IMR-90 (cell line): ENCODE data around the gene CAPS2. TPM values are rescaled to one million over a fixed set of nuclear protein-coding genes. Genes with fewer than 3 reads are reported as not detected.

Source experiments
- polyA plus RNA-seq, 3 experiments: library from polyadenylated mRNA; depleted of rRNA; stranded (reverse); fragments of >200 nt; gene quantifications; 2 replicates each; pipeline ENCODE4 v1.2.3, GENCODE V29; 2012; ENCODE audit warnings: low replicate concordance in 1 of 3
- total RNA-seq: library from RNA; depleted of rRNA; stranded (reverse); fragments of >200 nt; gene quantifications from 2 replicates; pipeline ENCODE4 v1.2.3, GENCODE V29; 2012; rRNA removed

The CAPS2 gene
- total and polyA plus RNA-seq, 2 of the 4 experiments (the other 2 are of a cell fraction) = 1.2 to 2.7 TPM

Other genes starting within 250 kb of the CAPS2 start
- gene KCNC2, start 120.5 kb downstream of the CAPS2 start, total RNA-seq = not detected in 2 replicates
- not detected in 2 replicates for gene KCNC2, start 120.5 kb downstream of the CAPS2 start, polyA plus RNA-seq (2012; rRNA removed)
- gene GLIPR1L1, start 4.3 kb upstream of the CAPS2 start, total RNA-seq = not detected in 2 replicates
- gene GLIPR1L1, start 4.3 kb upstream of the CAPS2 start, polyA plus RNA-seq (2012; rRNA removed) = not detected in 2 replicates
- not detected in 2 replicates for gene GLIPR1L2, start 60.8 kb upstream of the CAPS2 start, total RNA-seq
- 0.07 and 0.13 TPM in 2 replicates for gene GLIPR1L2, start 60.8 kb upstream of the CAPS2 start, polyA plus RNA-seq (2012; rRNA removed)
- 244 and 327 TPM in 2 replicates for gene GLIPR1, start 150.4 kb upstream of the CAPS2 start, total RNA-seq
- 268 and 322 TPM in 2 replicates for gene GLIPR1, start 150.4 kb upstream of the CAPS2 start, polyA plus RNA-seq (2012; rRNA removed)
- gene KRR1, start 181.3 kb upstream of the CAPS2 start, total RNA-seq = 31.4 and 40.0 TPM in 2 replicates
- gene KRR1, start 181.3 kb upstream of the CAPS2 start, polyA plus RNA-seq (2012; rRNA removed) = 16.1 and 18.3 TPM in 2 replicates